Stimulated activated CD4-positive, alpha-beta T cell treated with anti-CD3 and anti-CD28 coated beads, Interleukin-2, amount 100 ng/mL, for 48 hours (primary cell): Measurements from ENCODE around the gene WT1.
"Not testable (repeated sequence)": the region's sequence is repeated elsewhere in the genome, so short reads cannot be mapped to it uniquely, and the experiment has no call there.

Source experiments
- DNase-seq, 2 donors: peaks; one replicate each; pipeline ENCODE4 v3.0.0-alpha.2; 2020

The WT1 gene

DNA sequence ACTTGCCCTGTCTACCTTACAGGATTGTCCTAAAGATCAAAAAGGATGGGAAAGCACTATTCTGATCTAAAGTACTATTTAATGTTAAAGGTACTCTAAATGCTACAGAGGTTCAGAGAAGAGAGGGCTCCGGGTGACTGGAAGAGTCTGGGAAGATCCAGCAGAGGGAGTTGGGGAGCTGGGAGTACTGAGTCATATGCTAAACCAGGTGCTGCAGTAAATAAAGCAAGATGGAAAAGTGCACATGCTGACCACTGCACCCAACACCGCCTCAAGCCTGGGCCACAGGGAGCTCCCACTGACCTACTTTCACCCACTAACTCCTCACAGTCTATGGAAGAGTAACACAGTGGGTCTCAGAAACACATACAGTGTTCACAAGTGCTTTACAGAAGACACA is 49.3 kb downstream of the WT1 start:
- DNase-seq = no peak

DNA sequence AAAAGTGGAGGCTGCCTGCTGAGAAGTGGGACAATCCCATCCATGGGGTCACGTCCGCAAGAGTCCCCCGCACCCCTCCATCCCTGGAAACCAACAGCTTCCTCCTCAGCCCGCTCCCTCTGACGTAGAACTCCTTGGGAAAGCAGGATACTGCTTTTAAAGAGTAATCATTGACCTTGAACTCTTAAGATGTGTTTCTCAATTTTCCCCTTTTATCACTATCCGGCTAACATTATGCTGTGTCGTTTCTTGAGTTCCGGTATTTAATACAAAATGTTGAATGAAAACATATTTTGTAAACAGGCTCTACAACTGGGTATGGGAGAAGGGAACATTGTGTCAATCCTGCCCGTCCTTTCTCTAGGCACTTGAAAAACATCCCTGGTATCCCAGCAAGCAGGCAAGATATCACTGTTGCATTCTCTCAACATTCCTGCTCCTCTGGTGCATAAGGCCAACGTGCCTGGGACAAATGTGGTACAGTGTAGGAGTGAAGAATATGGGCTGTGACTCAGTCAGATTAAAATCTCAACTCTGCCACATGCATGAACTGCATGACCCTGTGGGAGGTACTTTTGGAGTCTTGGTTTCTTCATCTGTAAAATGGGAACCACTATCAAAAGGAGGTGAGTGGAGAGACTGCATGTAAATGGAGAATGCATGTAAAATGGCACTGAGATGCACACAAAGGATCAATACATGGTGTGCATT is 52.8 kb downstream of the WT1 start:
- DNase-seq = no peak

GRCh38 chr11:32381179-32381578 is 54.2 kb downstream of the WT1 start:
- DNase-seq = no peak

- no peak for DNase-seq
Measured at GRCh38 chr11:32379719-32380118, 55.6 kb downstream of the WT1 start.

- no peak for DNase-seq
Measured at GRCh38 chr11:32375826-32376225, 59.5 kb downstream of the WT1 start.

DNA sequence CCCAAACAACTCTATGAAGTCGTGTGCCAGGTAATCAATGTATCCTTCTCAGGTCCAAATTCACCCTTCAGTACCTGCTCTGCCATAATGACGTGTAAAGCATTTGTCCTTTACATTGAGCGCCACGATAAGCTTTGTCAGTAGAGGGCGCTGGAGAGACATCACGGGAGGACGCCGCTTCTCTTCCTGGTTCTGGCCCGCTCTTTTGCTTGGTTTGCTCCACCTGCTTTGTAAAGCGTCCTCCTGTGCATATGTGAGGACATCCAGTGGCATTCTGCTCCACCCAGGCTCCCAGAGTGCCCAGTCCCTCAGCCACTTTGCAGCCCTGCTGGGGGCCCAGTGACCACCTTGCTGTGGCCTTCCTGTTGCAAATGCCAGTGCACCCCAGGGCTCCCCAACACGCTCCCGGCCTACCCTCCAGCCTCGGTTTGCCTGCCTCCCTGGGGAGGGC is 61.1 kb downstream of the WT1 start:
- DNase-seq = peak; percentile 48 to 58

DNA sequence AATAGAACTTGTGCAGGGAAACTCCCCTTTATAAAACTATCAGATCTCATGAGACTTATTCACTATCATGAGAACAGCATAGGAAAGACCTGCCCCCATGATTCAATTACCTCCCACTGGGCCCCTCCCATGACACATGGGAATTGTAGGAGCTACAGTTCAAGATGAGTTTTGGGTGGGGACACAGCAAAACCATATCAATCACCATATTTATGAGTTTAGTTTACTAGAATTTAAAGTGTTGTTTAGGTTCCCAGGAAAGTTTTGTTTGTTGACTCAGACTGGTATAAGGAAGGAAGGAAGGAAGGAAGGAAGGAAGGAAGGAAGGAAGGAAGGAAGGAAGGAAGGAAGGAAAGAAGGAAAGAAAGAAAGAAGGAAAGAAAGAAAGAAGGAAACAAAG is 65.4 kb downstream of the WT1 start:
- DNase-seq = not testable (repeated sequence)

DNA sequence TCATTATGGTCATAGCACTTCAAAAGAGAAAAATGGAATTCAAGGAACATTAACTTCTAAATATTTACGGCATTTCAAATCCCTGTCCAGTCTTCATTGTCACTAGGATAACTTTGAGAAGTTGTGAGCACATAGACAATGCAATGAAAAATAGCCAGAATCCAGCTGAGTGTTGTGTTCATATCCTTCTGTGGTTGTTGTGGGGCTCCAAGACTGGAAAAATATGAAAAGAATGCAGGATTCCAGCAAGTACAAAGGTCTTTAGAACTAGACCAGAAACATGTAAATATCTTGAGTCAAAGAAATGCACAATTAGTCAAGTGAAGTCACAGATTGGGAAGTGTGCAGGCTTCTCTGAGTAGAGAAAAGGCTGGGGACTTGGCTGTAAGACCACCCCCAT is 68.7 kb downstream of the WT1 start:
- DNase-seq = no peak

DNA sequence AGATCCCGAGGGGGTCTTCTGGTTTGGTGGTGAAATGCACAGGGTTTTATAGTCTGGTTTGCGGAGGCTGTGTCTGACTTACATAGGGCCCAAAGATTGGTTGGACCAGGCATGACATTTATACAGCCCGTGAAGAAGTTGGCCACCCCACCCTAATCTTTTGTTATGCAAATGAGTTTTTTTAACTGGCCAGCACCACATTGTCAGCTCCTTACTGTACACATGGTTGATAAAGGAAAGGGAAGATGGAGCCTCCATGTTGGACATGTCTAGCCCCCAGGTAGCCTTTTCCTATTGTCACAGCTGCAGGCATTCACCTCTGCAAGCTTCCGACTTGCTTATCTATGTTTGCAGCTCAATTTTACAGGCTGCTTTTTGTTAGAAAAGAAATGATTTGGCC is 70.1 kb downstream of the WT1 start:
- no peak for DNase-seq

GRCh38 chr11:32358729-32359128 is 76.6 kb downstream of the WT1 start:
- DNase-seq = no peak

DNA sequence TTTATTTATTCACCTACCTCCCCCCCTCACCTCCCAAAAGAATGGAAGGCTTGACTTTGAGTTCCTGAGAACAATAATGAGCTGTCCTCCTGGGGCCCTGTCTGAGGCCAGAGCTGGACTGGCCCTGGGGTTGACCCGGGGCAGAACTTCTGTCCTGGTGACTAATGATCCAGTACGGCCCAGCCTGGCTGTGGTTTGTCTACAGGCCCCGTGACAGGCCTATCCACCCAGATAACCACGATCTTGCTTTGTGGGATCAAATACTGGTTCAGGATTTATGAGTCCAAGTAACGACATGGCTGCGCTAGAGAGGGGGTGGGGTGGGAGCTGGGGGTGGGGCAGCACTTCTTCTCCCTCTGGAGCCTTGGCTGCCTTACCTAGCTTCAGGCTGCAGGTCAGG is 81.5 kb downstream of the WT1 start:
- DNase-seq = no peak

GRCh38 chr11:32348502-32348901 is 86.8 kb downstream of the WT1 start:
- no peak for DNase-seq

DNA sequence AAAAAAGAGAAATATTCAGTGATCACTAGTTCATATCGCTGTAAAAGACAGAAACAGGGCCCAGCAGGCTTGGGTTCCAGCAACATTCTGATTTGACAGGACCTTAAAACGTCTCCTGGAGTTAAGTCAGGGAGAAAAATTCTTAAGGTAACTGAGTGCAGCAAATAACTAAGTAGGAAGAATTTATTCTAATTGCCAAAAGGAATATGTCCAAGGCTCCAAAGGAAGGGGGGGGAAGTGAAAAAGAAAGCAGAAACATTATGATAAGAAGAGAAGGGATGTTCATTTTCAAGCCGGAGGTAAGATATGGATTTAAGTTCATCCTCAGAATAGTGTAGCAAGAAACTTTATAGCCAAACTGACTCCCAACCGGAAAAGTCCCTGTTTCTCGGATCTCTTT is 90.4 kb downstream of the WT1 start:
- DNase-seq = no peak

DNA sequence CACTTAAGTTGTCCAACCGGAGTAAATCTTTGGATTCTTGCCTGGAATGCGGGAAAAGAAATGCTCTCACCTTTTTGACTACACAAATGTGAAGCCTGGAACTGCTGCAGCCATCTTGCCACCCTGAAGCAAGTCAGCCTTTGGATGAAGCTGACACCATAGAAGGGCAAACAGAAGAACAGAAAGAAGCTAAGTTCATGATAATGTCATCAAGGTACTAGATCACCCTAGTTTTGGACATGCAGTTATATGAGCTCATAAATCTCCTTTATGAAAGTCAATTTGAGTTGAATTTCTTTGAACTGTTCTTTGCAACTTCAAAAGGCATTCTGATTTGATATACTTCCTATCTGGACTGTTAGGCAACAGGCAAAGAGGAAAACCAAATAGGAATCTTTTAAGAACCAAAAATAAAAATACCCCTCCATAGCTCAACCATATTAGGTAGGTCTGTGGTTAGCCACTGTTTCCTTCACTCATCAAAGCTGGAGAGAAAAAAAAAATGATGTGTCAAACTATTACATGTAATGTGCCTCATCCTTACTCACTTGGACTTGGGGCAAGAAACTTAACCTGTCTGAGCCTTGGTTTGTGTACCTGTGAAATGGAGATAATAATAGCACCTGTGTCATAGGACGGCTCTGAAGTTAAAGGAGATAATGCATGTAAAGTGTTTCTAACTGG is 91.9 kb downstream of the WT1 start:
- no peak for DNase-seq

DNA sequence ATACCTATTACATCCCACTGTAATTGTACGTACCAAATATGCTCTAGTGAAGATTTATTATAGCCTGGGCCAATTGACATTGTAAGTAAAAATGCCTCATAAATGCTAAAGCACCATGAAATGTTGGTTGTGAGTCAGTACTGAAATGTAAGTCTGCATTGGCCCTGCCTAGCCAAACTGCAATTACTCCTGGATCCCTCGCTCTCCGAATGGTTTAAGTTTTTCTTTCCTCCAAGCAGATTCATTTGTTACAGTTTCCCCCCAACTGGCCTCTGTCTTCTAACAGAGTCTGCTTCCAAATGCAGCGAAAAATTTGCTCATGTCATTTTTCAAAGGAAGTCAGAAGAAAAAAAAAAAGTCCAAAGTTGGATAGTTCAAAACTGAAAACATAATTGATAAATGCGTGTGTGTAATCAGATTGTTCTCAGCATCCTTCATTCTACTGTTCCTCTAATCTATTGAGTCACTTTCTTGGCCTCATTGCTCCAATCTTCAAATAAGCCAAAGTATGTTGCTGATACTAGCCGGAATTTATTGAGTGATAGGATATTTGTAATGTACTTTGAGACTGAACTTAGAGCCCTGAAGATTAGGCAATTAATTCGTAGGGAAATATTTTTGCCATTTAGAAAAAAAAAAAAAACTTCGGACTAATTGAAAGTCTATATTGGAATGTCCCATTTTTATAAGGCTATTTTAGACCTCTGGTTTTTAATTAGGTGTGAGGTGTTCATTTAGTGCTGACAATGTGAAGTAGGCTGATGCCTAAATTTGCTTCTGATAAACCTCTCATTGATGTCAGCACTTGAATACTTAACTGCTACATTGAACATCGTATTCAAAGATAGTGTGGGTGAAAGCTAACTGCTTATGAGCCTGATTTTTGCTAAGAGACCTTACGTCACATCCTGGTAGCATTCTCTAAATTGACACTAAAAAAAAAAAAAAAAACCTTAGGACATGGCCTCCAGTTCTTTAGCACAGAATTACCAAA is 93.4 kb downstream of the WT1 start:
- no peak for DNase-seq

GRCh38 chr11:32340181-32340580 is 95.2 kb downstream of the WT1 start:
- DNase-seq = no peak
